Activated T-cell treated with anti-CD3 and anti-CD28 coated beads for 4 hours (primary cell): Measurements from ENCODE around the gene RHBDL1.

Source experiments
- DNase-seq: peaks from one replicate; pipeline ENCODE4 v3.0.0-alpha.2; 2020

Gene RHBDL1

GRCh38 chr16:658679-659571 is 16.5 kb upstream of the RHBDL1 start:
- no peak for DNase-seq

- no peak for DNase-seq
Measured at GRCh38 chr16:659618-660017, 15.9 kb upstream of the RHBDL1 start.

GRCh38 chr16:660132-660458 is 15.4 kb upstream of the RHBDL1 start:
- DNase-seq, result no peak

GRCh38 chr16:660459-661183 is 14.8 kb upstream of the RHBDL1 start:
- DNase-seq, result peak; percentile 41

- no peak for DNase-seq
Measured at GRCh38 chr16:661184-661821, 14.2 kb upstream of the RHBDL1 start.

- DNase-seq, result no peak
Measured at GRCh38 chr16:662095-662494, 13.4 kb upstream of the RHBDL1 start.

GRCh38 chr16:662597-662996 is 12.9 kb upstream of the RHBDL1 start:
- no peak for DNase-seq

GRCh38 chr16:666572-666971 is 8.9 kb upstream of the RHBDL1 start:
- no peak for DNase-seq

GRCh38 chr16:667113-667779 is 8.2 kb upstream of the RHBDL1 start:
- DNase-seq, result no peak

- DNase-seq, result peak; percentile 83
Measured at GRCh38 chr16:667780-668518, 7.5 kb upstream of the RHBDL1 start, which contains the start of gene RHOT2. Gene RHOT2, plus strand, starts transcription at chr16:668132. Its CDS starts 68 bp downstream, at chr16:668200.

- no peak for DNase-seq
Measured at GRCh38 chr16:668519-669171, 6.8 kb upstream of the RHBDL1 start.

GRCh38 chr16:669666-670065 is 5.8 kb upstream of the RHBDL1 start:
- DNase-seq, result no peak

GRCh38 chr16:670485-671352 is 4.8 kb upstream of the RHBDL1 start:
- DNase-seq, result no peak

- DNase-seq, result no peak
Measured at GRCh38 chr16:671353-672131, 3.9 kb upstream of the RHBDL1 start.

GRCh38 chr16:672371-672770 is 3.1 kb upstream of the RHBDL1 start:
- no peak for DNase-seq

- no peak for DNase-seq
Measured at GRCh38 chr16:672851-673250, 2.6 kb upstream of the RHBDL1 start.

- no peak for DNase-seq
Measured at GRCh38 chr16:673399-673991, 2.0 kb upstream of the RHBDL1 start.

GRCh38 chr16:674214-674881 is 1.1 kb upstream of the RHBDL1 start:
- DNase-seq, result no peak
